Measurements from ENCODE around the gene CA6.
"Not testable (repeated sequence)": the region's sequence is repeated elsewhere in the genome, so short reads cannot be mapped to it uniquely, and the experiment has no call there.

CA6 gene

GRCh38 chr1:8926707-8927694, 18.7 kb upstream of the CA6 start:
- DNase-seq, result no peak

- no peak for DNase-seq
These were observed 15.6 kb upstream of the CA6 start for GRCh38 chr1:8930116-8930515.

GRCh38 chr1:8937051-8937450, 8.6 kb upstream of the CA6 start:
- DNase-seq, result not testable (repeated sequence)

GRCh38 chr1:8937701-8938100, 8.0 kb upstream of the CA6 start:
- DNase-seq, result no peak

- no peak for DNase-seq
These were observed 7.3 kb upstream of the CA6 start for GRCh38 chr1:8938232-8938999.

- DNase-seq, result no peak
These were observed 6.7 kb upstream of the CA6 start for GRCh38 chr1:8939000-8939265.

- DNase-seq, result no peak
These were observed 6.2 kb upstream of the CA6 start for GRCh38 chr1:8939362-8939995.

- DNase-seq, result no peak
These were observed 3.8 kb upstream of the CA6 start for GRCh38 chr1:8941906-8942305.

GRCh38 chr1:8943498-8944405, 1.9 kb upstream of the CA6 start:
- DNase-seq, result no peak

GRCh38 chr1:8947127-8947691, 1.5 kb downstream of the CA6 start:
- no peak for DNase-seq

GRCh38 chr1:8950309-8950708, 4.6 kb downstream of the CA6 start:
- no peak for DNase-seq

- DNase-seq, result no peak
These were observed 5.6 kb downstream of the CA6 start for GRCh38 chr1:8951231-8951630.

GRCh38 chr1:8955406-8955805, 9.7 kb downstream of the CA6 start:
- no peak for DNase-seq

GRCh38 chr1:8956461-8957349, 11.0 kb downstream of the CA6 start:
- DNase-seq, result no peak

- DNase-seq, result no peak
These were observed 17.3 kb downstream of the CA6 start for GRCh38 chr1:8962812-8963530.

- no peak for DNase-seq
These were observed 18.3 kb downstream of the CA6 start for GRCh38 chr1:8963963-8964362.

- no peak for DNase-seq
These were observed 19.6 kb downstream of the CA6 start for GRCh38 chr1:8965121-8965820.

- DNase-seq, result no peak
These were observed 20.9 kb downstream of the CA6 start for GRCh38 chr1:8966606-8967005.

- DNase-seq, result not testable (repeated sequence)
These were observed 23.2 kb downstream of the CA6 start for GRCh38 chr1:8968902-8969301.

GRCh38 chr1:8969937-8970336, 24.3 kb downstream of the CA6 start:
- no peak for DNase-seq

All from NCI-H748 treated with DMSO at 0.1 percent for 48 hours (cell line).